Left renal cortex interstitium (tissue), 4 donors: ENCODE data around the gene RIPOR3. TPM values are rescaled to one million over a fixed set of nuclear protein-coding genes. Genes with fewer than 3 reads are reported as not detected.
"Not testable (repeated sequence)": the region's sequence is repeated elsewhere in the genome, so short reads cannot be mapped to it uniquely, and the experiment has no call there.

ENCODE experiments used
- DNase-seq, 4 donors: peaks; one replicate each; pipeline ENCODE4 v3.0.0-alpha.2; 2013; ENCODE audit warnings: low read depth in 4 of 4, low spot score in 2 of 4, missing footprints in 1 of 4
- polyA plus RNA-seq, 4 donors: library from polyadenylated mRNA; unstranded; fragments of 120-200 nt; gene quantifications; one replicate each; pipeline ENCODE4 v1.2.1, GENCODE V29; 2013; ENCODE audit not compliant: insufficient read length in 4 of 4

The RIPOR3 gene
- polyA plus RNA-seq, 4 donors: 6.4 to 10.0 (median 8.0) TPM

GRCh38 chr20:50724851-50725723 lies 33.7 kb upstream of the RIPOR3 start:
- no peak for DNase-seq

- DNase-seq: no peak
Observed at GRCh38 chr20:50724112-50724725, 32.9 kb upstream of the RIPOR3 start.

GRCh38 chr20:50723672-50724071 lies 32.3 kb upstream of the RIPOR3 start:
- no peak for DNase-seq

GRCh38 chr20:50722424-50723155 lies 31.2 kb upstream of the RIPOR3 start:
- DNase-seq: no peak

GRCh38 chr20:50721881-50722281 lies 30.5 kb upstream of the RIPOR3 start:
- DNase-seq: no peak

- DNase-seq: no peak
Observed at GRCh38 chr20:50720582-50720981, 29.2 kb upstream of the RIPOR3 start.

- no peak for DNase-seq
Observed at GRCh38 chr20:50720026-50720425, 28.7 kb upstream of the RIPOR3 start.

- DNase-seq: no peak
Observed at GRCh38 chr20:50719328-50719727, 28.0 kb upstream of the RIPOR3 start.

GRCh38 chr20:50717974-50718761 lies 26.8 kb upstream of the RIPOR3 start:
- DNase-seq: no peak

GRCh38 chr20:50717312-50717711 lies 26.0 kb upstream of the RIPOR3 start:
- no peak for DNase-seq

GRCh38 chr20:50716518-50716917 lies 25.2 kb upstream of the RIPOR3 start:
- DNase-seq: no peak

- DNase-seq: no peak
Observed at GRCh38 chr20:50715694-50716093, 24.4 kb upstream of the RIPOR3 start.

- not testable (repeated sequence) for DNase-seq
Observed at GRCh38 chr20:50714426-50714825, 23.1 kb upstream of the RIPOR3 start.

- DNase-seq: no peak
Observed at GRCh38 chr20:50713657-50714101, 22.3 kb upstream of the RIPOR3 start.

- no peak for DNase-seq
Observed at GRCh38 chr20:50712771-50713656, 21.7 kb upstream of the RIPOR3 start.

- DNase-seq: no peak
Observed at GRCh38 chr20:50711113-50711825, 19.9 kb upstream of the RIPOR3 start.

GRCh38 chr20:50710492-50711063 lies 19.2 kb upstream of the RIPOR3 start:
- DNase-seq: no peak

- no peak for DNase-seq
Observed at GRCh38 chr20:50709636-50709973, 18.3 kb upstream of the RIPOR3 start.
